ENCODE results near the gene SBNO2. TPM values are rescaled to one million over a fixed set of nuclear protein-coding genes. Genes with fewer than 3 reads are reported as not detected.

Gene SBNO2
- total and polyA plus RNA-seq, 2 donors (not counting 3 experiments of a cell fraction or from before 2014, with no cell fraction given) = 31.4 to 65.7 TPM

DNA sequence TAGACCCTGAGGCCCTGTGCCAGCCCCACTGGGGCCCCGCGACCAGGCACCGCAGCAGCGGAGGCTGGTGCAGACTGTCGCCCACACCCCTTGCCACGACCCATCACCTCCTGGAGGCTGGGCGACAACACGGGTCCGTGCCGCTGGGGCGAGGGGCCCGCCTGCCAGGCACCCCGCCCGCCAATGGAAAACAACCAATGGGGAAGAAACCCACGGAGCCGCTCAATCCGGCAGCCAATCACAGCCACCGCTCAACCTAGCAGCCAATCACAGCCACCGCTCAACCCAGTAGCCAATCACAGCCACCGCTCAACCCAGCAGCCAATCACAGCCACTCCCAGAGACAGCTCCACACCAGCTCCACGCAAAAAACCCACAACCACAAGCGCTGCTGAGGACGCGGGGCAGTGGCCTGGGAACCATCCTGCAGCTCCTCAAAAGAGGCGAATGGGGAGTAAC, 40.6 kb downstream of the SBNO2 start:
- Histone ChIP-seq H3K27me3 (ENCODE audit: control insufficient read depth in 2 of 2, insufficient read depth in 2 of 2, low read length in 2 of 2) (no peaks in the 10 kb centered on the region), H3K36me3 (ENCODE audit: control insufficient read depth in 2 of 2, extremely low read depth in 1 of 2, insufficient read depth in 2 of 2, low read length in 2 of 2) (no peaks in the 10 kb centered on the region), H3K9ac (replicated peaks; ENCODE audit: extremely low read depth, insufficient read depth, low read length) (no peak overlapping the region), H3K27ac (ENCODE audit: insufficient read depth, low read depth, low read length) (peak overlapping the region; percentile 92), H3K4me1 (ENCODE audit: control insufficient read depth, extremely low read depth, insufficient read depth, low read length) (peaks cover 19% of the 10 kb centered on the region), H3K4me2 (ENCODE audit: insufficient read depth, low read length) (no peak overlapping the region), H3K9me3 (replicated peaks; ENCODE audit: control insufficient read depth, insufficient read depth, low read length) (no peaks in the 10 kb centered on the region), H3K9me1 (replicated peaks; ENCODE audit: control insufficient read depth, extremely low read depth, insufficient read depth, low read length) (no peaks in the 10 kb centered on the region), H3K4me3 (replicated peaks in 1 of 3; ENCODE audit: insufficient read depth in 1 of 3, low read depth in 1 of 3, low read length in 3 of 3) (no peak overlapping the region), H4K20me1 (replicated peaks; ENCODE audit: control insufficient read depth, extremely low read depth, insufficient read depth, low read length) (no peaks in the 10 kb centered on the region), H2AFZ (ENCODE audit: low read depth, low read length) (no peak overlapping the region), H3K79me2 (ENCODE audit: control insufficient read depth, insufficient read depth, low read length) (peaks cover 40% of the 10 kb centered on the region)
- CTCF ChIA-PET = interaction anchor here (0.8 to 1.4 kb wide), 4 partner anchors 20 to 61 kb away, joined by 3 to 5 read pairs (median 4); no protein-coding TSS in a partner anchor
- FAIRE-seq = no peak
- dilution Hi-C loops (cut with MboI; ENCODE audit: extremely low pct_ligation_motif_present, low sequenced_read_pairs) (no loop called here), intact Hi-C loops (cut with micrococcal nuclease) (no loop called here)
- DNase-seq (ENCODE audit: low read depth, low spot score) = no peak
- TF ChIP-seq, protein P1, sequence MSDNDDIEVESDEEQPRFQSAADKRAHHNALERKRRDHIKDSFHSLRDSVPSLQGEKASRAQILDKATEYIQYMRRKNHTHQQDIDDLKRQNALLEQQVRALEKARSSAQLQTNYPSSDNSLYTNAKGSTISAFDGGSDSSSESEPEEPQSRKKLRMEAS (IDR thresholded peaks at IDR 0.05; ENCODE audit: insufficient read depth, insufficient read length) = no peak
- TF ChIP-seq EZH2 (IDR thresholded peaks at IDR 0.05; ENCODE audit: borderline replicate concordance, low read depth, low read length, severe bottlenecking) (no peak), POLR2A (IDR thresholded peaks at IDR 0.05; ENCODE audit: low read depth, low read length) (no peak), JUN (IDR thresholded peaks at IDR 0.05; ENCODE audit: borderline replicate concordance, insufficient read depth, insufficient read length, low read depth) (no peak), FOS (IDR thresholded peaks at IDR 0.05; ENCODE audit: borderline replicate concordance, insufficient read depth, low read length) (no peak), POLR2AphosphoS5 (IDR thresholded peaks at IDR 0.05; ENCODE audit: insufficient read depth, low read depth, low read length) (no peak), GATA2 (IDR thresholded peaks at IDR 0.05; ENCODE audit: insufficient read depth, insufficient read length, low read depth, low read length) (no peak), MYC (IDR thresholded peaks at IDR 0.05; ENCODE audit: low read depth, low read length) (no peak)
- TF ChIP-seq, protein P2, sequence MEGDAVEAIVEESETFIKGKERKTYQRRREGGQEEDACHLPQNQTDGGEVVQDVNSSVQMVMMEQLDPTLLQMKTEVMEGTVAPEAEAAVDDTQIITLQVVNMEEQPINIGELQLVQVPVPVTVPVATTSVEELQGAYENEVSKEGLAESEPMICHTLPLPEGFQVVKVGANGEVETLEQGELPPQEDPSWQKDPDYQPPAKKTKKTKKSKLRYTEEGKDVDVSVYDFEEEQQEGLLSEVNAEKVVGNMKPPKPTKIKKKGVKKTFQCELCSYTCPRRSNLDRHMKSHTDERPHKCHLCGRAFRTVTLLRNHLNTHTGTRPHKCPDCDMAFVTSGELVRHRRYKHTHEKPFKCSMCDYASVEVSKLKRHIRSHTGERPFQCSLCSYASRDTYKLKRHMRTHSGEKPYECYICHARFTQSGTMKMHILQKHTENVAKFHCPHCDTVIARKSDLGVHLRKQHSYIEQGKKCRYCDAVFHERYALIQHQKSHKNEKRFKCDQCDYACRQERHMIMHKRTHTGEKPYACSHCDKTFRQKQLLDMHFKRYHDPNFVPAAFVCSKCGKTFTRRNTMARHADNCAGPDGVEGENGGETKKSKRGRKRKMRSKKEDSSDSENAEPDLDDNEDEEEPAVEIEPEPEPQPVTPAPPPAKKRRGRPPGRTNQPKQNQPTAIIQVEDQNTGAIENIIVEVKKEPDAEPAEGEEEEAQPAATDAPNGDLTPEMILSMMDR (IDR thresholded peaks at IDR 0.05; ENCODE audit: extremely low read depth in 1 of 2, insufficient read depth in 1 of 2, low read depth in 1 of 2, low read length in 2 of 2) = no peak
- POLR2A ChIA-PET = interaction anchor here (0.8 kb wide), 1 partner anchor 106 kb away, joined by 4 read pairs; no protein-coding TSS in a partner anchor
- BruUV-seq (replicated peaks) = no TSS peak

Data from endothelial cell of umbilical vein (primary cell).